ENCODE measurements around the gene GNPNAT1. TPM values are rescaled to one million over a fixed set of nuclear protein-coding genes. Genes with fewer than 3 reads are reported as not detected.

The GNPNAT1 gene
- total RNA-seq, 2 donors from 2014 or later: 5.9 to 9.3 TPM

DNA sequence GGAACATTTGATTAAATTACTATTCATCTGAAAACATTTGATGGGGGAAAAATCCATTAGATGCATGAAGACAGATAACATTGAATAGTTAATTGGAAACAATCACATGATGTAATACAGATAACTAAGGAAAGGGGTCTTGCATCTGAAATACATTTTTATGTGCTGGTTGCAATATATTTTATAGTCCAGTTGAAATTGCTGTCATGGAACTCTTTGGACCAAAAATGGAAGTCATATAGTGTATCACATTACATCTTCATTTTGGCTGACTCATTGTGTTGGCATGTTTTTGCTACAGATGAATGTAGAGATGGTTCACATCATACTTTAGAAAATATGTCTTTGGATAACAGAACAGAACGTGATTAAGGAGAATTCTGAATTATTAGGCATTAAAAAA is 43.0 kb upstream of the GNPNAT1 start:
- DNase-seq (ENCODE audit: low spot score): no peak
- H3K9me3 ChIP-seq: no peaks in the 10 kb centered on the region
- H3K27ac ChIP-seq: no peak overlapping the region
- no peaks in the 10 kb centered on the region for H3K27me3 ChIP-seq
- TF ChIP-seq, protein P1, sequence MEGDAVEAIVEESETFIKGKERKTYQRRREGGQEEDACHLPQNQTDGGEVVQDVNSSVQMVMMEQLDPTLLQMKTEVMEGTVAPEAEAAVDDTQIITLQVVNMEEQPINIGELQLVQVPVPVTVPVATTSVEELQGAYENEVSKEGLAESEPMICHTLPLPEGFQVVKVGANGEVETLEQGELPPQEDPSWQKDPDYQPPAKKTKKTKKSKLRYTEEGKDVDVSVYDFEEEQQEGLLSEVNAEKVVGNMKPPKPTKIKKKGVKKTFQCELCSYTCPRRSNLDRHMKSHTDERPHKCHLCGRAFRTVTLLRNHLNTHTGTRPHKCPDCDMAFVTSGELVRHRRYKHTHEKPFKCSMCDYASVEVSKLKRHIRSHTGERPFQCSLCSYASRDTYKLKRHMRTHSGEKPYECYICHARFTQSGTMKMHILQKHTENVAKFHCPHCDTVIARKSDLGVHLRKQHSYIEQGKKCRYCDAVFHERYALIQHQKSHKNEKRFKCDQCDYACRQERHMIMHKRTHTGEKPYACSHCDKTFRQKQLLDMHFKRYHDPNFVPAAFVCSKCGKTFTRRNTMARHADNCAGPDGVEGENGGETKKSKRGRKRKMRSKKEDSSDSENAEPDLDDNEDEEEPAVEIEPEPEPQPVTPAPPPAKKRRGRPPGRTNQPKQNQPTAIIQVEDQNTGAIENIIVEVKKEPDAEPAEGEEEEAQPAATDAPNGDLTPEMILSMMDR (IDR thresholded peaks at IDR 0.05): no peak
- no peaks in the 10 kb centered on the region for H3K4me1 ChIP-seq
- no peaks in the 10 kb centered on the region for H3K36me3 ChIP-seq
- H3K4me3 ChIP-seq: no peak overlapping the region

DNA sequence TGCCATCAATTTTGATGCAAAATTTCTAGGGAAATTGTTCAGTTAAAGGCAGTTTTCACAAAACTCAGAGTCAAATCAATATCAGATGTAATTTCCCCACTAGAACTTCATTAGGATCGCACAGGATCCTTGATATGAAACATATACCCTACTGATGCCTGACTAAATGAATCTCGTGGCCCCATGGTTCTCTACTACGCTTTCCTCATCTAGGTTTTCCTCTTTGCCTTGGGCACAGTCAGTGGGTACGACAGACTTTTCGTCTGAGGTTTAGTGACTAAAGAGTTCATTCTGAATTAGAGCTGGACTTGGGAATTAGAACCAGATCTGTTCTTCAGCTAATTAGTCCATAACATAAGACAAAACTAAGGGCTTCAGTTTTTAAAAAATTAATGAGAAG is 42.5 kb upstream of the GNPNAT1 start:
- Histone ChIP-seq H3K36me3 (no peaks in the 10 kb centered on the region), H3K27ac (no peak overlapping the region), H3K4me1 (no peaks in the 10 kb centered on the region), H3K27me3 (no peaks in the 10 kb centered on the region), H3K4me3 (no peak overlapping the region), H3K9me3 (no peaks in the 10 kb centered on the region)
- TF ChIP-seq, protein P1 (IDR thresholded peaks at IDR 0.05): no peak
- no peak for DNase-seq (ENCODE audit: low spot score)

DNA sequence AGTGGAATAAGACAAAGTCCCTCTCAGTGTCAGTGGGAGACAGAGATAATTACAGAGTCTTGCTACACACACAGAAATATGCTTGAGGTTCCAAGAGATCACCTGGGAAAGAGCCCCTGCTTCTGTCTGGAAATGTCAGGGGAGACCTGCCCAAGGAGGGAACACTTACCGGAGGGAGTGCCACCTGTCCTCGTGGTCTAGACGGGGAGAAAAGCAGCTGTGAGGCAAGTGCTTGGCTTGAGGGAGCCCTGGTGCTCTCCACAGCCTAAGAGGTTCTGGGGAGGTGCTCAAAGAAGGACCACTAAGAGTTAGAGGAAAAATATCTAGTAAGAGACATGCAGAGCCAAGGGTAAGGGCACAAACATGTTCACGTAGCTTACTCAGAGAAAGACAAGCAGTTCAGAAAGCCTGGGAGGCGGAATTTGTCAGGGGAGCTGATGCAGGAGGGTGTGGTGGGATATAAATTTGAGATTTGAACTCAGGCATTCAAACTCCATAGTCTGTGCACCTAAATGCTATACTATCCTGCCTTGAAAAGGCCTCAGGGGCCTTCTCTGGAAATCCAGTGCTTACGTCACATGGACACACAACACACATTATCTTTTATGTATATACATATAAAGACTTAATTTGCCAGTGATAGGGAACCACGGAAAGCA is 38.2 kb upstream of the GNPNAT1 start:
- Histone ChIP-seq H3K27ac (no peak overlapping the region), H3K9me3 (no peaks in the 10 kb centered on the region), H3K4me3 (no peak overlapping the region), H3K27me3 (no peaks in the 10 kb centered on the region), H3K4me1 (no peaks in the 10 kb centered on the region), H3K36me3 (no peaks in the 10 kb centered on the region)
- TF ChIP-seq, protein P1 (IDR thresholded peaks at IDR 0.05): no peak
- no peak for DNase-seq (ENCODE audit: low spot score)

DNA sequence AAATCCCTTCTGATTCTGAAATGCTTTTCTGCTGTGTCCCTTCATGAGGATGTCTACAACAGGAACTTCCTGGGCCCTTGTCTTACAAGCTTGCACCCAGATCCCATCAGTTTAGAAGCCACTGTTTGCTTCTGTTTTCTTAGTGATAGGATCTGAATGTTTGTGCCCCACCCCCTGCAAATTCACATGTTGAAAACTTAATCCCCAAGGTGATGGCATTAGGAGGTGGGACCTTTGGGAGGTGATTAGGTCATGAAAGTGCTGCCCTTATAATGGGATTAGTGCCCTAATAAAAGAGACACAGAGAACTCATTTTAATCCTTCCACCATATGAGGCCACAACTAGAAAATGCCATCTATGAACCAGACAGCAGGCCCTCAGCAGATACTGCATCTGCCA is 36.0 kb upstream of the GNPNAT1 start:
- no peak for DNase-seq (ENCODE audit: low spot score)
- Histone ChIP-seq H3K4me3 (no peak overlapping the region), H3K27me3 (no peaks in the 10 kb centered on the region), H3K4me1 (peaks cover 0 to 7% of the 10 kb centered on the region in 2 donors), H3K36me3 (no peaks in the 10 kb centered on the region), H3K27ac (no peak overlapping the region), H3K9me3 (no peaks in the 10 kb centered on the region)
- TF ChIP-seq, protein P1 (IDR thresholded peaks at IDR 0.05): no peak

DNA sequence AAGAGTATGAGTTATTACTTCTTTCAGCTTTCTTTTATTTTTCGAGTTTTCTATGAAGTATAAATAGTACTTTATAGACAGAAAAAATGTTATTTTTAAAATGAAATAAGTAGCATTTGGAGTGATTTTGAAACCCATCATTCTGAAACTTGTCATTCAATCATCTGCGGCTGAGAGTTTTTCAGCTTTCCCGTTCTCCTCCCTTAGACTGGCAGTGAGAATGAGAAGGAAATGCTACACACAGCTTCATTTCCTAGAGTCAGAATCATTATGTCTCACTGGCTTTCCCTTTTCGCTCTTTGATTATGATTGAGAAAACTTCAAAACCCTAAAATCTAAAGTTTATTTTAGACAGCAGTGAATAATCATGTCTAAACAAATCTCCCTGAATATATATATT is 33.7 kb upstream of the GNPNAT1 start:
- Histone ChIP-seq H3K36me3 (no peaks in the 10 kb centered on the region), H3K27me3 (no peaks in the 10 kb centered on the region), H3K27ac (no peak overlapping the region), H3K4me1 (peaks cover 0 to 7% of the 10 kb centered on the region in 2 donors), H3K9me3 (no peaks in the 10 kb centered on the region), H3K4me3 (no peak overlapping the region)
- DNase-seq (ENCODE audit: low spot score): no peak
- TF ChIP-seq, protein P1 (IDR thresholded peaks at IDR 0.05): no peak

DNA sequence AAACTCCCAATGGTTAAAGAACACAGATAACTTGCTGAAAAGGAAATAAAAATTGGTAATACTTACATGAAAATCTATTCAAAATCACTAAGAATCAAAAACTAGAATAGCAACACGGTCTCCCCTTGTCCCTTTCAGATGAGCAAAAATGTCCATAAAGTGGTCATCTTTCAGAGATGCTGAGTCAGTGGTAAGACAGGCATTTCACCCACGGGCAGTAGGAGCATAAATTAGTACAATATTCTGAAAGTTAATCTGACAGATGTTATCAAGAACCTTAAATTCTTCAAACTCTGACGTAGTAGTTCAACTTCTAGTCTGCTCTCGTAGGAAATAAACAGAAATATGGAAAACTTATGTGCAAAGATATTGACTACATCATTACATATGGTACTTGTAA is 33.1 kb upstream of the GNPNAT1 start:
- no peaks in the 10 kb centered on the region for H3K27me3 ChIP-seq
- peaks cover 0 to 7% of the 10 kb centered on the region in 2 donors for H3K4me1 ChIP-seq
- H3K27ac ChIP-seq: no peak overlapping the region
- H3K4me3 ChIP-seq: no peak overlapping the region
- TF ChIP-seq, protein P1 (IDR thresholded peaks at IDR 0.05): no peak
- no peaks in the 10 kb centered on the region for H3K9me3 ChIP-seq
- DNase-seq (ENCODE audit: low spot score): no peak
- no peaks in the 10 kb centered on the region for H3K36me3 ChIP-seq

Measured in right atrium auricular region (tissue), 2 donors.